Heart left ventricle (tissue), 13 donors: ENCODE results near the gene FREM1.

ENCODE experiments used
- POLR2A ChIP-seq, 2 donors: fragments of 450-650 bp; IDR thresholded peaks; one replicate each; pipeline ENCODE4 v1.6.1; 2017; ENCODE audit warnings: antibody characterized with exemption in 2 of 2, mild to moderate bottlenecking in 2 of 2, moderate library complexity in 2 of 2
- TF ChIP-seq, protein P1 (sequence below), 12 donors: fragments of 200-600 bp; sonication (generic) in 4 of 12; IDR thresholded peaks; one replicate each; pipeline versions ENCODE4 v1.5.0 to v1.8.0; 2018 to 2022; ENCODE audit warnings: antibody characterized with exemption in 12 of 12, mild to moderate bottlenecking in 5 of 12
- donor health status: ischemic (EF 13 %, LVEDD 7.1; RV severe dilation, severe dysfunction).
- donor health status: DM: no; HTN: yes; CAD: no.
- donor health status: DM: no; HTN: no; CAD: no.
- donor health status: ischemic (EF 25% LVEDD 6.9; RV normal size, moderate dysfunction).
- donor health status: ischemic (EF 25% LVEDD 5.7; RV mildly dilated, moderate dysfunction).
- donor health status: ischemic (EF 35%, LVEDD 5.7; RV mildly dilated, moderate dysfunction).
- donor health status: nonischemic (EF 11% LVEDD 7.7; RV severe dilation, severe dysfunction).
- donor health status: DM: yes; HTN: yes; CAD: no.
- donor health status: PGD.
- donor health status: ischemic (EF 29% LVEDD 5.4; RV normal size, mild dysfunction).
- donor health status: nonischemic (EF 23%, LVEDD 6.1; RV moderate dilation, normal function).

DNA sequence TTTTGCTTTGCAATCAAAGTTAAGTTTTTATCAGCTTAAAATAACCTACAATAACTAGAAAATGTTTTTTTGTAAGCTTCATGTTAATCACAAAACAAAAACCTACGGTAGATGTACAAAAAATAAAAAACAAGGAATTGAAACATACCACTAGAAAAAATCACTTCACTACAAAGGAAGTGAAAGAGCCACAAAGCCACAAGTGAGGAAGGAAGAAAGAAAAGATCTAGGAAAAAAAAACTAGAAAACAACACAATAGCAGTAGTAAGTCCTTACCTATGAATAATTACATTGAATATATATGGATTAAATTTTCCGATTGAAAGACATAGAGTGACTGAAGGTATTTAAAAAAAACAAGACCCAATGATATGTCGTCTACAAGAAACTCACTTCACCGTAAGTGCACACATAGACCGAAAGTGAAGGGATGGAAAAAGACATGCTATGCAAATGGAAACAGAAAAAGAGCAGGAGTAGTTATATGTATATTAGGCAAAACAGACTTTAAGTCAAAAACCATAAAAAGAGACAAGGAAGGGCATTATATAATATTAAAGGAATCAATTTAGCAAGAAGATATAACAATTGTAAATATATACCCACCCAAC is 203.6 kb downstream of the FREM1 start:
- TF ChIP-seq, protein P1, sequence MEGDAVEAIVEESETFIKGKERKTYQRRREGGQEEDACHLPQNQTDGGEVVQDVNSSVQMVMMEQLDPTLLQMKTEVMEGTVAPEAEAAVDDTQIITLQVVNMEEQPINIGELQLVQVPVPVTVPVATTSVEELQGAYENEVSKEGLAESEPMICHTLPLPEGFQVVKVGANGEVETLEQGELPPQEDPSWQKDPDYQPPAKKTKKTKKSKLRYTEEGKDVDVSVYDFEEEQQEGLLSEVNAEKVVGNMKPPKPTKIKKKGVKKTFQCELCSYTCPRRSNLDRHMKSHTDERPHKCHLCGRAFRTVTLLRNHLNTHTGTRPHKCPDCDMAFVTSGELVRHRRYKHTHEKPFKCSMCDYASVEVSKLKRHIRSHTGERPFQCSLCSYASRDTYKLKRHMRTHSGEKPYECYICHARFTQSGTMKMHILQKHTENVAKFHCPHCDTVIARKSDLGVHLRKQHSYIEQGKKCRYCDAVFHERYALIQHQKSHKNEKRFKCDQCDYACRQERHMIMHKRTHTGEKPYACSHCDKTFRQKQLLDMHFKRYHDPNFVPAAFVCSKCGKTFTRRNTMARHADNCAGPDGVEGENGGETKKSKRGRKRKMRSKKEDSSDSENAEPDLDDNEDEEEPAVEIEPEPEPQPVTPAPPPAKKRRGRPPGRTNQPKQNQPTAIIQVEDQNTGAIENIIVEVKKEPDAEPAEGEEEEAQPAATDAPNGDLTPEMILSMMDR (IDR thresholded peaks at IDR 0.05): no peak
- TF ChIP-seq POLR2A (IDR thresholded peaks at IDR 0.05): no peak
